Measurements from ENCODE around the gene MBNL1. TPM values are rescaled to one million over a fixed set of nuclear protein-coding genes. Genes with fewer than 3 reads are reported as not detected.

MBNL1 gene
- total RNA-seq, 2 donors from 2014 or later = 1.3 to 4.9 TPM

GRCh38 chr3:152253514-152253913, 15.2 kb upstream of the MBNL1 start:
- no peaks in the 10 kb centered on the region for H3K36me3 Mint-ChIP-seq (ENCODE audit: low read depth)
- no peaks in the 10 kb centered on the region for H3K4me1 Mint-ChIP-seq
- no peaks in the 10 kb centered on the region for H3K36me3 ChIP-seq (ENCODE audit: control insufficient read depth, insufficient read depth, low read length)
- WGBS, 2 experiments (ENCODE audit: insufficient coverage in 1 of 2, insufficient read length in 1 of 2) = 78 to 100% methylated on average over 1 of the region's 1 CpG
- H3K4me1 ChIP-seq (ENCODE audit: control insufficient read depth, insufficient read depth, low read length) = no peaks in the 10 kb centered on the region
- no peak overlapping the region for H3K27ac Mint-ChIP-seq
- H3K27me3 ChIP-seq (ENCODE audit: control insufficient read depth, insufficient read depth, low read length, poor library complexity, severe bottlenecking) = peaks cover 73% of the 10 kb centered on the region
- H3K9me3 ChIP-seq (ENCODE audit: control insufficient read depth, low read length) = peaks cover 12% of the 10 kb centered on the region
- no peak overlapping the region for H3K9ac ChIP-seq (ENCODE audit: extremely low read depth, low read length, poor library complexity, severe bottlenecking)
- TF ChIP-seq, protein P1, sequence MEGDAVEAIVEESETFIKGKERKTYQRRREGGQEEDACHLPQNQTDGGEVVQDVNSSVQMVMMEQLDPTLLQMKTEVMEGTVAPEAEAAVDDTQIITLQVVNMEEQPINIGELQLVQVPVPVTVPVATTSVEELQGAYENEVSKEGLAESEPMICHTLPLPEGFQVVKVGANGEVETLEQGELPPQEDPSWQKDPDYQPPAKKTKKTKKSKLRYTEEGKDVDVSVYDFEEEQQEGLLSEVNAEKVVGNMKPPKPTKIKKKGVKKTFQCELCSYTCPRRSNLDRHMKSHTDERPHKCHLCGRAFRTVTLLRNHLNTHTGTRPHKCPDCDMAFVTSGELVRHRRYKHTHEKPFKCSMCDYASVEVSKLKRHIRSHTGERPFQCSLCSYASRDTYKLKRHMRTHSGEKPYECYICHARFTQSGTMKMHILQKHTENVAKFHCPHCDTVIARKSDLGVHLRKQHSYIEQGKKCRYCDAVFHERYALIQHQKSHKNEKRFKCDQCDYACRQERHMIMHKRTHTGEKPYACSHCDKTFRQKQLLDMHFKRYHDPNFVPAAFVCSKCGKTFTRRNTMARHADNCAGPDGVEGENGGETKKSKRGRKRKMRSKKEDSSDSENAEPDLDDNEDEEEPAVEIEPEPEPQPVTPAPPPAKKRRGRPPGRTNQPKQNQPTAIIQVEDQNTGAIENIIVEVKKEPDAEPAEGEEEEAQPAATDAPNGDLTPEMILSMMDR (conservative IDR thresholded peaks at IDR 0.05) = no peak
- DNase-seq = no peak
- no peak overlapping the region for H3K4me3 ChIP-seq (ENCODE audit: low read length)
- H3K27me3 Mint-ChIP-seq (ENCODE audit: insufficient read depth) = peaks cover 74% of the 10 kb centered on the region
- no peak overlapping the region for H3K27ac ChIP-seq (ENCODE audit: low read depth, low read length)
- no peak overlapping the region for H3K4me3 Mint-ChIP-seq
- no peaks in the 10 kb centered on the region for H3K9me3 Mint-ChIP-seq

GRCh38 chr3:152254041-152254440, 14.7 kb upstream of the MBNL1 start:
- no peak overlapping the region for H3K4me3 Mint-ChIP-seq
- H3K4me1 Mint-ChIP-seq = no peaks in the 10 kb centered on the region
- 93 to 94% methylated on average over 2 of the region's 2 CpGs for WGBS, 2 experiments (ENCODE audit: insufficient coverage in 1 of 2, insufficient read length in 1 of 2)
- no peaks in the 10 kb centered on the region for H3K9me3 Mint-ChIP-seq
- Histone ChIP-seq H3K27me3 (ENCODE audit: control insufficient read depth, insufficient read depth, low read length, poor library complexity, severe bottlenecking) (peaks cover 78% of the 10 kb centered on the region), H3K4me1 (ENCODE audit: control insufficient read depth, insufficient read depth, low read length) (no peaks in the 10 kb centered on the region), H3K9me3 (ENCODE audit: control insufficient read depth, low read length) (peaks cover 12% of the 10 kb centered on the region), H3K9ac (ENCODE audit: extremely low read depth, low read length, poor library complexity, severe bottlenecking) (no peak overlapping the region), H3K36me3 (ENCODE audit: control insufficient read depth, insufficient read depth, low read length) (no peaks in the 10 kb centered on the region), H3K4me3 (ENCODE audit: low read length) (no peak overlapping the region), H3K27ac (ENCODE audit: low read depth, low read length) (no peak overlapping the region)
- TF ChIP-seq, protein P1 (conservative IDR thresholded peaks at IDR 0.05) = no peak
- no peaks in the 10 kb centered on the region for H3K36me3 Mint-ChIP-seq (ENCODE audit: low read depth)
- DNase-seq = no peak
- H3K27ac Mint-ChIP-seq = no peak overlapping the region
- H3K27me3 Mint-ChIP-seq (ENCODE audit: insufficient read depth) = peaks cover 80% of the 10 kb centered on the region

DNA sequence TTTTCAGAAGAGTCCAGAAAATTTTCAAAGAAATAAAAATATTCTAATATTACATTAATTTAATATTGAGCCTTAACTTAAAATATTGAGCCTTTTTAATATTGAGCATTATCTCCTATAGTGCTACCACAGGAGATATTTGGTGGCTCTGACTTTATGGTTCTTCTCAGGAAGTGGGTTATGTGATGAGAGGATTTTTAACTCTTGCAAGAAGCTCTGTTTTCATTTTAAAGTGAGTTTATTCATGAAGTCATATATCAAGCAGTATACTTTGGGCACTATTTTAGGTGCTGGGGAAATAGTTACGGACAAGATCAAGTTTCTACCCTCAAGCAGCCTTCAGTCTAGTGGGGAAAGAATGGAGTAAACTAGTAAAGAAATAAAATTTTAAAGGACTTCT, 13.4 kb upstream of the MBNL1 start:
- TF ChIP-seq, protein P1 (conservative IDR thresholded peaks at IDR 0.05) = no peak
- 94 to 100% methylated on average over 1 of the region's 1 CpG for WGBS, 2 experiments (ENCODE audit: insufficient coverage in 1 of 2, insufficient read length in 1 of 2)
- H3K27ac Mint-ChIP-seq = no peak overlapping the region
- H3K4me3 Mint-ChIP-seq = no peak overlapping the region
- Histone ChIP-seq H3K27me3 (ENCODE audit: control insufficient read depth, insufficient read depth, low read length, poor library complexity, severe bottlenecking) (peaks cover 91% of the 10 kb centered on the region), H3K9ac (ENCODE audit: extremely low read depth, low read length, poor library complexity, severe bottlenecking) (no peak overlapping the region), H3K9me3 (ENCODE audit: control insufficient read depth, low read length) (peaks cover 12% of the 10 kb centered on the region), H3K4me3 (ENCODE audit: low read length) (no peak overlapping the region), H3K4me1 (ENCODE audit: control insufficient read depth, insufficient read depth, low read length) (no peaks in the 10 kb centered on the region), H3K36me3 (ENCODE audit: control insufficient read depth, insufficient read depth, low read length) (no peaks in the 10 kb centered on the region), H3K27ac (ENCODE audit: low read depth, low read length) (no peak overlapping the region)
- no peaks in the 10 kb centered on the region for H3K9me3 Mint-ChIP-seq
- DNase-seq = no peak
- H3K36me3 Mint-ChIP-seq (ENCODE audit: low read depth) = no peaks in the 10 kb centered on the region
- peaks cover 92% of the 10 kb centered on the region for H3K27me3 Mint-ChIP-seq (ENCODE audit: insufficient read depth)
- no peaks in the 10 kb centered on the region for H3K4me1 Mint-ChIP-seq
